HG03460 (cell line): Measurements from ENCODE around the gene ANKRD17.
"Not testable (repeated sequence)": the region's sequence is repeated elsewhere in the genome, so short reads cannot be mapped to it uniquely, and the experiment has no call there.

ENCODE experiments used
- ATAC-seq: cut with Tn5 transposase; IDR thresholded peaks from one replicate; pipeline ENCODE4 v1.9.1; 2021; ENCODE audit not compliant: unreplicated experiment

The ANKRD17 gene

DNA sequence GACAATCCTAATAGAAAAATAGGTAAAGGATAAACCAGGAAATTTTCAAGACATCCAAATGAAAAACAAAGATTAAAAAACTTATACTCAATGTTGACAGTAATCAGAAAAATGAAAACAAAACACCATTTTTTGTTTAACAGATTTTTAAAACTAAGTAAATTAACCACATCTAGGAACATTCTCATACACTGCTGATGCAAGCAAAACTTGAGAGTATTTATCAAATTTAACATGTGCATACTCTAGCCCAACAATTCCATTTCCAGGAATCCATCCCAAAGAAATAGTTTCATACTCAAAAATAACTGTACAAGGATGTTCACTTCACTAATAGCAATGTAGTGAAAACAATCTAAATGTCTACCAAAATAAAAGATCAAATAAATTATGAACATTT is 11.5 kb downstream of the ANKRD17 start:
- ATAC-seq = no peak

DNA sequence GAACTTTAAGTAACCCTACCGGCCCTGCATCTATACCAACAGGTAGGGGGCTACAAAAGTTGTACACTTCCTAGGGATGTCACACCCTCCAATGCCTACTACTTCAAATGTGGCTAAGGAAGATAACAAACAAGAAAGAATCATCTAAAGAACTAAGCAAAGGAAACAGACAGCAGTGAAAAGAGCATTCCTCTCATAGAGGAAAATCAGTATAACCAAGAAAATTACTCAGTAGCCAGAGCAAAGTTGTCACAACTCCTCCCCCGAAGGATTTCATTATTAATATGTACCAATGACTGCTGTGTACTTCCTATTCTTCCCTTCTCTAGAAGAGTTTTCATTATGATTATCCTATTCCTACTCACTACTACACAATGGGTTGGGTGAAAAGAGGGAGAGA is 12.6 kb downstream of the ANKRD17 start:
- no peak for ATAC-seq

DNA sequence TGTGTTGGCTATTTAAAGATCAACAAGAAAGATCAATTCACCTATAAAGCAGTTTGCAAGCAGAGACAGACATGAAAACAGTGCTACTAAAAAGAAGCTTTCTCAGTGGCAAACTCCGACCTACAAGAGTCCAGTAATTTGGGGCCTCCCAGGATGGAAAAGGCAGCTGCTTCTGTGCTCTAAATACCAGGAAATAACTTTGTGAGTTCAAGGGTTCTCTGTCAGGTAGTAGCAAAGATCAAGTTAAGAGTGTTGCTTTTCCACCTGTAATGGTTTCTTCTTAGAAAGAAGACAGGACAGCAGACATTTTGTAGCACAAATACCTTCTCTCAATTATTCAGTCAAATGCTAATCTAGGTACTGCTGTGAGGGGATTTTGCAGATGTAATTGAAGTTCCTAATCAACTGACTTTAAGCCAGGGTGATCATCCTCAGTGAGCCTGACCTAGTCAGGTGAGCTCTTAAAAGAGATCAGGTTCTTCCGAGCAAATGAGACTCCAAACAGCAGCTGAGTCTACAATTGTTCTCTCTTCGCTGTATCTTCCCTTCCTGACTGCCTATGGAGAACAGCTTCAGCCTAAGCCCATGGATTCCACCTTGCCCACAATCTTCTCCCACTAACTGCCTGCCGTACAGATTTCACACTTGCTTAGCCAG is 13.5 kb downstream of the ANKRD17 start:
- ATAC-seq = no peak

DNA sequence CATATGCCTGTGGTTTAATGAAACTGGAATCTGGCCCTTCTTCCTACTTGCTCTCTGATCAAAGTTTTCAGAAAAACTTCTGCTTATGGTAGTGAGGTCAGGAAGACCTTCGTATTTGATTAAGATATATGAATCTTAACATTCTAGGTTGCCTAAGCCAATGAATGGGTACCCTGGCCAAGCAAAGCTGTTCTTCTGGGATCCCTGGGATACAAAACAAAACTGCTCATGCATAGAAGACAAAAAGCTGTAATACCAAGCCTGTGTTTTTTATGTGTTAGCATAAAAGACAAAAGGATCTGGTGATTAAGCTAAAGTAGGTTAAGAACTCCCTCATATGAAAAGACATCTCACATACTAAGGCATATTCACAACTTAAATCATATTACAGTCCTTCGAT is 21.6 kb downstream of the ANKRD17 start:
- ATAC-seq = no peak

DNA sequence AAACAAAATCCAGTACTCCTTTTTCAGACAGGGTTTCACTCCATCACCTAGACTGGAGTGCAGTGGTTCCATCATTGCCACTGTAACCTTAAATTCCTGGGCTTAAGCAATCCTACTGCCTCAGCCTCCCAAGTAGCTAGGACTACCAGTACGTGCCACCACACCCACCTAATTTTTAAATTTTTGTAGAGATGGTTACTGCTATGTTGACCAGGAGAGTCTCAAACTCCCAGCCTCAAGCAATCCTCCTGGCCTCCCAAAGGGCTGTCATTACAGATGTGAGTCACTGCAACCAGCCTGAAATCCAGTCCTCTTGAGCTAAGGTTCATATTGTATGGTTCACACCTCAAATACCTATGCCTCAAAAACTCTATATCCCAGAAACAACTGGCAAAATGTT is 22.4 kb downstream of the ANKRD17 start:
- ATAC-seq = no peak

DNA sequence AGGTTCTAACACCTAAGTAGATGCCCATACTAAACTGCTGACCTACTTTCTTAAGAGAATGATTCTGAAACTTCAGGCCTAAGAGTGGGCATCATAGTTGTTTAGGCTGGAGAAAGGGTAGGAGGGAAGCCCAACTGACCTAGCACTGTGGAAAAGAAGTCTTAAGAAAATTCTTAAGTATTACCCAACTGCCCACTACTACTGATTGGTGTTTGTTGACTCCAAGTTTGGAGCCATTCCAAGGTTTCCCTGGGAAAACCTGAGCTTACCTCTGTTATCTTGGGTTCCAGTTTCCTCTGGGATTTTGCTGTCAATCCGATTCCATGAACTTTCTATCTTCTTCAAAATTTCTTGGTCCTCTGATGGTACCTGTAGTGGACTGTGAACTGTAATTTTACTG is 23.9 kb downstream of the ANKRD17 start:
- no peak for ATAC-seq

DNA sequence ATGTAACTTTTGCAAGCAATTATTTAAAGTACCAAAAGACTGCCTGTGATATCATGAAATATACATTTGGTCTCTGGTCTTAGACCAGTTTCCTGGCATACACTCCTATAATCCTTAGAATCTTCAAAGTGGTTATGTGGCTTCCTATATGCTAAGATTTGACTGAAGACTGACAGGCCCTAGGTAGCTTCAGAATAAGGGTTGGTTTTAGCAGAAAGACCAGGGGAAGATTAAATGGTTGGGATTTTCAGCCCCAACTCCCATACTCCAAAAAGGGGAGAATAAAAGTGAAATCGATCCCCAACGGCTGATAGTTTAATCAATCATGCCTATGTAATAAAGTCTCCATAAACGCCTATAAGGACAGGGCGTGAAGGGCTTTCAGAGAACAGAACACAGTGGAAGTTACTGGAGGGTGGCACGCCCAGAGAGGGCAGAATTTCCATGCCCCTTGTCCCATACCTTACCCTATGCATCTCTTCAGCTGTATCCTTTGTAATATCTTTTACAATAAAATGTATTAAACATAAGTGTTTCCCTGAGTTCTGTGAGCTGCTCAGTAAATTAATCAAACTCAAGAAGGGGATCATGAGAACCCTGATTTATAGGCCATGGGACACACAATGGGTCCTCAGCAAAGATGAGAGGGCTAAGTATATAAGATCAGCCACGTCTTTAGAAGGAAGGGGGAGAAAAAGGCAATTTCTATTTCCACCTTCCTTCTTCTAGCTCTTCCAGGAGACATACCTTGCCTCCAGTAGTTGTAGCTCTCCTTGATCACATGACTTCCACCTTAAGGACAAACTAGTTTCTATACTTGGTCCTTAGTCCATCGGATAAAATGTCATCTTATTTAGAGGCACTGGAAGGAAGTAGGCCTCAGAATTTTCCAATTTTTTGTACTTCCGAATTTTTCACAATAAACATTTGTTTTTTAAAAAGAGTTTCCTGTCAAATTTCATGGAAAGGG is 26.8 kb downstream of the ANKRD17 start:
- no peak for ATAC-seq

DNA sequence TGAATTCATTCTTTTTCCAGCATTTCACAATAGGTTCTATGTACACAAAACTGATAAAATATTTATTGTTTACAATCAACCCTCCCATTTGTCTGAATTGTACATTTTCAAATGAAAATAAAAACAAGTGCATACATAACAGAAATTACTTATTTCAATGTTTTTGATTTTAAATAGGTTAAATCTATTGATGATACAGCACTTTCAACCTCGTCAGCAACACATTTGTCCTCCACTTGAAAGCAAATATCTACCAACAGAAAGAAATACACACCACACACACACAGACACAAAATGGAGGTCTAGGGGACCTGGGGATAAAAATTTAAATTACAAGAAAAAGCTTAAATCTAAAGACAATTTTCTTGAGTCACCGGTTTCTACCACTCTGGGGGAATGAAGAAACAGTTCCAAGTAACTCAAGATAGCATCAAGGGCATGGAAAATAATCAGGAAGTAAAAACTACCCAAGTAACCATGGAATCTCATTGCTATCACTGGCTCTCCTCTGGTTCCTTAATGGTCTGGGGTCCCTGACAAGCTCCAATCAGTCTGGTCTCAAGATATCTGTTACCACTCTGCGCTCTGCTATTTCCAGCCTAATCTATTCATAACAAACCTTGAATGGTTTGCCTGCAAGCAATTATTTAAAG is 27.6 kb downstream of the ANKRD17 start:
- no peak for ATAC-seq

DNA sequence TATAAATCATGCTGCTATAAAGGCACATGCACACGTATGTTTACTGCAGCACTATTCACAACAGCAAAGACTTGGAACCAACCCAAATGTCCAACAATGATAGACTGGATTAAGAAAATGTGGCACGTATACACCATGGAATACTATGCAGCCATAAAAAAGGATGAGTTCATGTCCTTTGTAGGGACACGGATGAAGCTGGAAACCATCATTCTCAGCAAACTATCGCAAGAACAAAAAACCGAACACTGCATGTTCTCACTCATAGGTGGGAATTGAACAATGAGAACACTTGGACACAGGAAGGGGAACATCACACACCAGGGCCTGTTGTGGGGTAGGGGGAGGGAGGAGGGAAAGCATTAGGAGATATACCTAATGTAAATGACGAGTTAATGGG is 29.8 kb downstream of the ANKRD17 start:
- not testable (repeated sequence) for ATAC-seq

DNA sequence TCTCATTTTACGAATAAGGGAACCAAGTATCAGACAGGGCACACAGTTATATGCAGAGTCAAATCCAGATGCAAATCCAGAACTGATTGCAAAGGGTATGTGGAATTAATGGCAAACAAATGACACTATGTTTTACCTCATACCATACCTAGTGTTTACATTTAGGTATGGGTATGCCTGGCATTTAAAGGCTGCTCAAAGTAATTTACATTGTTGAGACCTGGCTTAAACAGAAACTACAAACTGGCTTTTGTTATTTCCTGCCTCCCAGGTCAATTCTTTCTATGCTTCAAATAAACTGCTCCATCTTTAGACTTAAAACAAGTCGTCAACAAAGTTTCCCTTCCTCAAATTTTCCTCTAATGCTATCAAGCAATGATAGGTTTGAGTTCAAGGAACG is 33.7 kb downstream of the ANKRD17 start:
- no peak for ATAC-seq

DNA sequence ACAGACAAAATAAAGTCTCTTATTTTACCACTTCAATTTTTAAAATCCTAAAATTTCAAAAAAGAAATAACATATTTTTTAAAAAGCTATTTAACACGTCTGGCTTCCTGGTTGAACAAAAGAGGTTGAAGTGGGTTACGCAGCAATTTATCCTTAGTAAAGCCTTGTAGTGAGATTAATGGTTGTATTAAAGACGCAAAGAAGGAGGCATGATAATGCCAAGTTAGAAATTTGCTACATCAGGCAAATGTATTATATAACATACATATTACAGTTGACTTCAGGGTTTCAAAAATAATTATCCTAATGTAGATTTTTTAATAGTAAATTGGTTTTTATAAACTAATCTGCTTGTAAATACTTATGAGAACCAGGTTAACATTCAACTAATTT is 35.3 kb downstream of the ANKRD17 start:
- ATAC-seq = no peak

DNA sequence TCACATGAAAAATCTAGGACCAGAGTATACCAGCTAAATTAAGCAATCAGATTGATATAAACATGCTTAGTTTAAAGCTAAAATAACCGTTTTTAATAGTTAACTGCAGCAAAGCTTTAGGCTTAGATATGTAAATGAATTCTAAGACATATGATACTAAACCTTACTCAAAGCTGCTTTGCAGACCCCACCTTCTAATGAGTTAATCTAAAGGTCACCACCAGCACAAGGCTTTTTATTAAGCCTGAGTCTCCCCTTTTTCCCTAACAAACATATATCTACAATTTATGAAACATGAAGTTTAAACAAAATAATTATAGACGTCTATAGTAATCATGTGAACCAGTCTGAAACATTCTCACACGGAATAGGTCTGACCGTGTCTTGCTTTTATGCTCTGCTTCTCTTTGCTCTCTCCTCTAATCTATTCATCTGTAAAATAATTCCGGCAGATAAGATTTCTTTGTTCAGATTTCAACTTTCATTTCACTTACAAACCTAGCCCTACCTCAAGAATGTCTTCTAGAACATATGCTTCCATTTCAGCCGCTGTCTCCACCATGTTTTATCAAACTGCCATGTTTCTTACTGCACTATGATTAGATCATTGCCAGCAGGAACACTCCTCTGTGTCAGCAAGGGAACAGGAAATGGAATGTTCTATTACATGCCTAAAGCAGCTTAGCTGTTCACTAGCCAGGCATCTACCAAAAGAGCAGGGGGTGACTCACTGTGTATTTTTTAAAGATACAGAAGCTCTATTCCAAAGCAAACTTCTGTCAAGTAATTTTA is 35.9 kb downstream of the ANKRD17 start:
- ATAC-seq = peak; percentile 99

DNA sequence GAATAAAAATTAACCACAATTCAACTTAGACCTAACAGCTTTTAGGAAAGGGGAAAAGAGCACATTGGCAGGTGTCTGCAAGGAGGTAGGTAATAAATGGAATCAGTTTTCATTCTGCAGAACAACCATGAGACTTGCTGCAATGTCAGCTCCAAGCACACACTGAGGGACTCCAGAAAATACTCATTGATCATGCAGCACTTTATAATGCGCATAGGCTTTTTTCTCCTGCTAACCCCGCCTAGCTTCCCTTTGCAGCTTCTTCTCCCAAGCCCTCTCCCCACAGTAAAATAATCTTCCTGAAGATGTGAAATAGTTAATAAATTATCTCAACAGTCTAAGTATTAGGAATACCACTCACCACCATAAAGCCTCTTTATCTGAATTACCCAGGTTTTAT is 36.9 kb downstream of the ANKRD17 start:
- no peak for ATAC-seq

DNA sequence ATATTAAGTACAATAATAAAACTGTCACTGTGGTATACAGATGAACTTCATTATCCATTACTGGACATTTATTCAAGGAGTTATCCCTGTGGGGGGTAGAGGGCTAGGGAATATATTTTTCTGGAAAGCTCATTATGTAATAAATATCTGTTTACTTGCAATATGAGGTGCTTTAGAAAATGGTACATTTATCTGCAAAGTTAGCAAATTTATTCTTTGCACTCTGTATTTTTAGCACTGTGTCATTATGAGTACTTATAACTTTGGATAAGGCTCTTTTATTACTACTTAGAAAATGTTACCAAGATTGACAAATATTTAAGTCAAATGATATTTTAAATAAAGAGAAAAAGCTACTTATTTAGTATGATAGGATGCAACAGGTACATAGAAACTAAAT is 37.8 kb downstream of the ANKRD17 start:
- ATAC-seq = no peak

DNA sequence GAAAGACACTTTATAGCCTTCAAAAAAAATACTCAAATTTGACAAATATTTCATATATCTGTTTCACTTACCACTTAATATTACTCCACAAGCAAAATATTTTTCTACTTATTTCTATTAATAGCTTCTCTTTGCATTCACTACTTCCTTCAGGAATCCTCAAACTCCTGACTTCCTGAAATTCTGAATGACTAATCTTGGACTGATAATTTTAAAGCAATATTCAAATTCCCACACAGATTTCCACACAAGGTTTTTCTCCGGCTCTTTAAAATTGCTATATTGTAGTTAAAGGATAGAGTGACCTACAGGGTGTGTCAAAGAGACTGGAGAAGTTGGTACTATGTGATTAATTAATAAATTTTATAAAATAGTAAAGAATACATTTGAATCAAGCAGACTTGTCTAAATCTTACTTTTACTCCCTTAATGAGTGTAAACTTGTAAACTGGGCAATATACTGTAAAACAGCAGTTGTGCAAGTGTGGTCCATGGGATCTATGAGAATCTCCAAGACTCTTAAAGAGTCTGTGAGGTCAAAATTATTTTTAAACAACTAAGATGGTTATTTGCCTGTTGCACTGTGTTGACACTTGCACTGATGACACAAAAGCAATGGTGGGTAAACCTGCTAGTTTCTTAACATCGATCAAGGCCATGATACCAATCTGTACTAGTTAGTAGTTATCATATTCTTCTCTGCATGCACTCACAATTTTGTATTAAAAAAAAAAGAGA is 44.5 kb downstream of the ANKRD17 start:
- ATAC-seq = no peak

DNA sequence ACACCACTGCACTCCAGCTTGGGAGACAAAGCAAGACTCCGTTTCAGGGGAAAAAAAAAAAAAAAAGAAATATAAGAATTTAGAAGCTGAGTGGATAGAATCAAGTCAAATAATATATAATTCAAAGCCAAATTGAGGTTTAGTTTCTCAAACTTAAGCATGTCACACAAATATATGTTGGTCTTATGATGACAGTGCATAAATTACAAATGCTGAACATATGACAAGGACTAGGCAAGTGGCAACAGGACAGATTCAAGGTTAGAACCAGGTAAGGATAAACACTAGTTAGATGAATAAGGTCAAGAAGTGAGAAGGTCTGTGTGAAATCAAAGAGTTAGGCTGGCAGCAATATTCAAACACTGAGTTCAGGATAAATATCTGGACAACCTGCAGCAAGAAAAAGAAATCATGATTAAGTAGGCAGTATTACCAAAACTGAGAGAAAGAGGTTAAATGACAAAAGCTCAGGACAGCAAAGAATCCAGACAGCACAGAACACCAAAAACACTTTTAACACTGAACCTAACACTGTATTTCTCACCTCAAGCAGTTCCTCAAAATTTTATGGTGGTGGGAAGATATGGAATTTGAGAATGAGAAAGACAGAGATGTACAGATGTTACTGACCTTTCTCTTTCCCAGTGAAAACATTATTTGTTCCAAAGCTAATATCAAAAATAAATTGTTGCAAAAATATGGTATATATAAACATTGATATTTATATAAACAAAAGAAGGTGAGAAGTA is 45.4 kb downstream of the ANKRD17 start:
- ATAC-seq = no peak

DNA sequence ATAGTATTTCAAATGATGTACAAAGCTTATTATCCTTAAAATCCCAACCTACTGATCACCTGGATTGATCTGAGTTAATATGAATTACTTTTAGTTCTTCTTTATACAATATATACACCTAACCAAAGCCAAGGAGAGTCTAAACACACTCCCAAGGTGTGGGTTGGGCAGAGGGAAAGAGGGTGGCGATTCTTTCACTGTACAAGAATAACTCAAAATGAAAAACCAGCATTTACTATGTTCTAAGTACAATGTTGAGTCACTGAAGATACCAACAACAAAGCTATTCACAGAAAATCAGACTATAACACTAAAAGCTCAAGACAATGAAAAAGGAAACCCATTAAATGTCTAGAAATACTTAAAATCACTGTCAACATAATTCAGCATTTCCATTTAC is 46.6 kb downstream of the ANKRD17 start:
- no peak for ATAC-seq

DNA sequence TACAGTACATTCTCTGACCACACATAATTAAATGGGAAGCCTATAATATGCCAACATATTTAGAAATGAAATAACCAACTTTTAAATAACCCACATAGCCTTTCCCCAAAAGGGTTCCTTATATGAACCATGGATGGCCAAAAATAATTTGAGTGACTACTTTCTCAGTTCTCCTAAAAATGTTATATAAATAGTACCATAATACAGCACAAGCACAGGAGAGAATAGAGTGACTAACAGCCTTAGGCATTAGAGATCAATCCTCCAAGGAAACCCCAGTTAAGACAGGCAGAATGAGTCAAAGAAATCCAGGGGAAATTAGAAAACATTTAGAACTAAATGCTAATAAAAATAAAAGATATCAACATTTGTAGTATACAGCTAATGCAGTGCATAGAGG is 50.2 kb downstream of the ANKRD17 start:
- ATAC-seq = no peak

DNA sequence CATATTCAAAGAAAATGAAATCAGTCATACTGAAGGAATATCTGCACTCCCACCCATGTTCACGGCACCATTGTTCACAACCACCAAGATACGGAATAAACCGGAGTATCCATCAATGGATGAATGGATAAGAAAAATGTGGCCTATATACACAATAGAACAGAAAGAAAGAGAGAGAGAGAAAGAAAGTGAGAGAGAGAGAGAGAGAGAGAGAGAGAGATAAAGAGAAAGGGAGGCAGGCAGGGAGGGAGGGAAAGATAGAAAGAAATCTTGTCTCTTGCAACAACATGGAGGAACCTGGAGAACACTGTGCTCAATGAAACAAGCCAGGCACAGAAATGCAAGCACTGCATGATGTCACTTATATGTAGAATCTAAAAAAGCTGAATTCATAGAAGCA is 52.4 kb downstream of the ANKRD17 start:
- ATAC-seq = no peak

DNA sequence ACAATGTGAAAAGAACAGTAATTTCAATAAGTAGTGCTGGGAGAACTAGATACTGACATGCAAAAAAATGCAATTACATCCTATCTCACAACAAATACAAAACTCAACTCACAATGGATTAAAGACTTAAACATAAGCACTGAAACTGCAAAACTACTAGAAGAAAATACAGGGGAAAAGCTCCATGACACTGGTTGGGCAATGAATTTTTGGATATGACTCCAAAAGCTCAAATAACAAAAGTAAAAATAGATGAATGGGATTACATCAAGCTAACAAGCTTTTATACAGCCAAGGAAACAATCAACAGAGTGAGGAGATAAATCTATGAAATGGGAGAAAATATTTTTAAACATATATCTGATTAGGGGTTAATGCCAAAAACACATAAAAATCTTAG is 53.1 kb downstream of the ANKRD17 start:
- no peak for ATAC-seq
